CD8-positive, alpha-beta memory T cell (primary cell): ENCODE measurements around the gene PHF20. TPM values are rescaled to one million over a fixed set of nuclear protein-coding genes. Genes with fewer than 3 reads are reported as not detected.

Experiments used
- CTCF ChIA-PET: fragments of 350-600 bp; sonication (Branson Sonifier 250); formaldehyde crosslinking; loops from one replicate; lab custom pipeline; 2021; ENCODE audit warnings: antibody characterized with exemption; lab: Charles Lee
- POLR2A ChIA-PET: fragments of 350-600 bp; sonication (Branson Sonifier 250); formaldehyde crosslinking; loops from one replicate; lab custom pipeline; 2021; ENCODE audit warnings: antibody characterized with exemption; lab: Charles Lee
- DNase-seq, 5 donors: peaks; one replicate each; pipeline versions ENCODE4 v3.0.0 to v3.0.0-alpha.2; 2020 to 2022; ENCODE audit warnings: mixed read lengths in 1 of 5
- H3K27ac ChIP-seq: one replicate; pipeline ENCODE4 v1.7.0; 2013; ENCODE audit warnings: low read depth, mild to moderate bottlenecking, low read length, moderate library complexity
- H3K27me3 ChIP-seq: 2 replicates; pipeline ENCODE4 v1.7.0; 2013; ENCODE audit warnings: low read length, mild to moderate bottlenecking; ENCODE audit not compliant: insufficient read depth, poor library complexity, severe bottlenecking
- H3K36me3 ChIP-seq: 2 replicates; pipeline ENCODE4 v1.7.0; 2013; ENCODE audit warnings: mild to moderate bottlenecking, low read length, moderate library complexity; ENCODE audit not compliant: insufficient read depth
- H3K4me1 ChIP-seq: 2 replicates; pipeline ENCODE4 v1.7.0; 2013; ENCODE audit warnings: mild to moderate bottlenecking, low read length, moderate library complexity; ENCODE audit not compliant: insufficient read depth
- H3K4me3 ChIP-seq: 2 replicates; pipeline ENCODE4 v1.7.0; 2013; ENCODE audit warnings: mild to moderate bottlenecking, low read length
- H3K9me3 ChIP-seq: 2 replicates; pipeline ENCODE4 v1.7.0; 2013; ENCODE audit warnings: mild to moderate bottlenecking, low read length
- H3K27ac Mint-ChIP-seq, 8 donors: one replicate each; pipeline ENCODE4 v1.8.0; 2020 to 2021; ENCODE audit warnings: mixed read lengths in 8 of 8, mild to moderate bottlenecking in 6 of 8, inconsistent platforms in 3 of 8, moderate library complexity in 3 of 8
- H3K27me3 Mint-ChIP-seq, 2 donors: one replicate each; pipeline ENCODE4 v1.8.0; 2020 to 2021; ENCODE audit warnings: mixed read lengths in 2 of 2, mild to moderate bottlenecking in 1 of 2, moderate library complexity in 1 of 2
- H3K36me3 Mint-ChIP-seq, 3 donors: one replicate each; pipeline ENCODE4 v1.8.0; 2020 to 2021; ENCODE audit warnings: mixed read lengths in 3 of 3, inconsistent platforms in 1 of 3, mild to moderate bottlenecking in 1 of 3
- H3K4me1 Mint-ChIP-seq, 3 donors: one replicate each; pipeline ENCODE4 v1.8.0; 2020 to 2021; ENCODE audit warnings: mixed read lengths in 3 of 3, inconsistent platforms in 1 of 3, mild to moderate bottlenecking in 1 of 3
- H3K4me3 Mint-ChIP-seq, 7 donors: one replicate each; pipeline ENCODE4 v1.8.0; 2020 to 2021; ENCODE audit warnings: mixed read lengths in 7 of 7, mild to moderate bottlenecking in 6 of 7, moderate library complexity in 4 of 7, inconsistent platforms in 2 of 7
- H3K9me3 Mint-ChIP-seq, 5 donors: one replicate each; pipeline ENCODE4 v1.8.0; 2020 to 2022; ENCODE audit warnings: mixed read lengths in 5 of 5, mild to moderate bottlenecking in 3 of 5, moderate library complexity in 2 of 5, inconsistent platforms in 1 of 5
- polyA plus RNA-seq: library from polyadenylated mRNA; unstranded; fragments of 300-500 nt; fragmentation: Illumina TruSeq; gene quantifications from one replicate; pipeline ENCODE4 v1.2.3, GENCODE V29; 2021
- total RNA-seq, 2 experiments: library from RNA; stranded (reverse); gene quantifications; one replicate each; pipeline ENCODE4 v1.2.3, GENCODE V29; 2021

PHF20 gene
- total and polyA plus RNA-seq, 3 experiments from 2014 or later: 53.9 to 124 (median 54.3) TPM

DNA sequence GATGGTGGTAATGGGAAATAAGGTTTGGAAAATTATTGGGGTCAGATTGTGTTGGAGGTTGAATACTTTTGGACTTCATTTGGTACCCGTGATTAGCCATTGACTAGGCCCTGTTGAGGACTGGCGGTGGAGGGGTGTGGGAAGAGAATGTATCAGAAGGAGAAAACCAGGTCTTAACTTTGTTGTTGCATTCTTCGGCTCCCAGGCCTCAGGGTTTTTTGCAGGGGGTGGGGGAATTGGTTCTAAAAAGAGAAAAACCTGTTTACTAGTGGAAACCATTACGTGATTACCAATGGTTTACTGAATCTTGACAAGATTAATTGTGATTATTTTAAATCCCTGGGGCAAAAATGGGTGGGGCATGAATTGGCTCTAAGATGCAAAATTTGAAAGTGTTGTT lies 85.1 kb downstream of the PHF20 start:
- no peaks in the 10 kb centered on the region for H3K9me3 ChIP-seq
- ChIA-PET POLR2A (no interaction called here), CTCF (no interaction called here)
- no peak overlapping the region for H3K4me3 ChIP-seq
- Mint-ChIP-seq H3K27ac (peak overlapping the region in 6 of 8 donors; percentile 7 to 70 (median 45)), H3K27me3 (no peaks in the 10 kb centered on the region), H3K9me3 (no peaks in the 10 kb centered on the region), H3K4me3 (peak overlapping the region in 1 of 7 donors; percentile 0), H3K4me1 (peaks cover 21 to 34% (median 34%) of the 10 kb centered on the region in 3 donors), H3K36me3 (peaks cover 4 to 66% (median 13%) of the 10 kb centered on the region in 3 donors)
- no peaks in the 10 kb centered on the region for H3K4me1 ChIP-seq
- peaks cover 11% of the 10 kb centered on the region for H3K36me3 ChIP-seq
- no peak for DNase-seq
- no peak overlapping the region for H3K27ac ChIP-seq
- no peaks in the 10 kb centered on the region for H3K27me3 ChIP-seq

DNA sequence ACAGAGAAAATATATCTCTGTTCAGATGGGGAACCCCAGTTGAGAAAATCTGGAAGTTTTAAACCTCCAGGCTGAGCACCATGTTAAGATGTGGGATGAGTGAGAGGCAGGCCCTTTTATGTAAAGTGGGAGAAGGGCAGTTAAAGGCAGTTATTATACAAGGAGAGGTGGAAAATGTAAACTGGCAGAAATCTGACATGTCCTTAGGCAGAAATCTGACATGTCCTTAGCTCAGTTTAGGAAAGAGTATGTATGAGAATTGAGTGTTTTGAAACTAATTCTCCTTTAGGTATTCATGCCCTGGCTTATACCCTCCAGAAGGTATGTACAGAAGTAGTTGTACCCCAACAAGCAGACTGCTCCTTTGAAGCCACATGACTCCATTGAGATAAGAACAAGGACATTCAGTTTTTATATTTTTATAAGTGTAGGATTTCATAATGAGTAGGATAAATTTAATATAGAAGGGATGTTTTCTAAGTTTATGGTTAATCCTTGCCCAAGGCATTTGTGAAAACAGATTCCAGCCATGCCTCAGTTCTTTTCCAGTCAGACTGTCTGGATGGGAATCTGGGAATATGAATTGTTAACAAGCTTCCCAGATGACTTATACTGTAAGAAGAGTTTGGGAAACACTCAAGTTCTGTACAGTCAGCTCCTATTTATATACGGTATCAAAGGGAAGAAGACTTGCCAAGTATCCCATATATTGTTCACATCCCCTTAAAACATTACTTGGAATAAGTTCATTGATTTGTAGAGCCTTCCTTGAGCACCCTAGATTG lies 94.8 kb downstream of the PHF20 start:
- Histone ChIP-seq H3K9me3 (no peaks in the 10 kb centered on the region), H3K4me1 (no peaks in the 10 kb centered on the region), H3K4me3 (no peak overlapping the region), H3K36me3 (peaks cover 19% of the 10 kb centered on the region), H3K27ac (no peak overlapping the region), H3K27me3 (no peaks in the 10 kb centered on the region)
- peak overlapping the region in 6 of 8 donors; percentile 1 to 83 (median 26) for H3K27ac Mint-ChIP-seq
- H3K4me3 Mint-ChIP-seq: no peak overlapping the region
- no peaks in the 10 kb centered on the region for H3K27me3 Mint-ChIP-seq
- peaks cover 3 to 20% (median 7%) of the 10 kb centered on the region in 3 donors for H3K4me1 Mint-ChIP-seq
- no peak for DNase-seq
- CTCF ChIA-PET: no interaction called here
- H3K36me3 Mint-ChIP-seq: peaks cover 0 to 68% (median 11%) of the 10 kb centered on the region in 3 donors
- no peaks in the 10 kb centered on the region for H3K9me3 Mint-ChIP-seq
- POLR2A ChIA-PET: no interaction called here

DNA sequence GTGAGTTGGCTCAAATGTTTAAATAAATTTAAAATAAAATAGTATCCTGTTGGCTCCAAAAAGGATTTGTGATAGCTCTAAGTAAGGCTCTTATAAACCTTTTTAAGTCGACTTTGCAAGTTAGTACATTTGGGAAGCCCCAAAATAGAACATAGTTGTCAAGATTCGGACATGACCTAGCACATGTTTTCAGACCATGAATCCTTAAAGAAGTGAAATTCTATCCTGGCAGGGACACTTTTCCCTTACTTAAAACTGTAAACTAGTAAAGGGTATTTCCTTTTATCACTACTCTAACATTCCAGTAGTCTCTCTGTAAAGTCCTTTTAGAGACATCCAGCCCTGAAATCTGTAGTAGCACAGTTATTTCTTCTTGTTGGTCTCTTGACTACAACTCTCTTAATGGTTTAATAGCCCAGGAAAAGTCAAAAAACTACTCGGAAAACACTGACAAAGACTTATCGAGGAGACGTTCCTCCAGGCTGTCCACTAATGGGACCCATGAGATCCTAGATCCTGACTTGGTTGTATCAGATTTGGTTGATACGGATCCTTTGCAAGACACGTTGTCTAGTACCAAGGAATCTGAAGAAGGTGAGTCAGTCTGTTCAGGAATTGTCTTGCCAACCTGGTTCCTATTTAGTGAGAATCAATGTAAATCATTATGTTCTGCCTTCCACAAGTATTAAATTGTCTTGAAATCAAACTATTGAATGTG lies 98.9 kb downstream of the PHF20 start:
- no peak overlapping the region for H3K27ac ChIP-seq
- no peaks in the 10 kb centered on the region for H3K27me3 Mint-ChIP-seq
- no peak for DNase-seq
- no peaks in the 10 kb centered on the region for H3K9me3 Mint-ChIP-seq
- no peaks in the 10 kb centered on the region for H3K9me3 ChIP-seq
- peaks cover 10% of the 10 kb centered on the region for H3K36me3 ChIP-seq
- POLR2A ChIA-PET: no interaction called here
- H3K4me1 Mint-ChIP-seq: peaks cover 0 to 8% (median 8%) of the 10 kb centered on the region in 3 donors
- H3K27ac Mint-ChIP-seq: peak overlapping the region in 3 of 8 donors; percentile 28 to 56 (median 38)
- H3K27me3 ChIP-seq: no peaks in the 10 kb centered on the region
- CTCF ChIA-PET: no interaction called here
- H3K4me3 ChIP-seq: no peak overlapping the region
- H3K4me3 Mint-ChIP-seq: no peak overlapping the region
- peaks cover 0 to 64% (median 5%) of the 10 kb centered on the region in 3 donors for H3K36me3 Mint-ChIP-seq
- no peaks in the 10 kb centered on the region for H3K4me1 ChIP-seq

GRCh38 chr20:35871259-35871771 lies 99.5 kb downstream of the PHF20 start:
- Histone ChIP-seq H3K4me3 (no peak overlapping the region), H3K4me1 (no peaks in the 10 kb centered on the region), H3K36me3 (peaks cover 10% of the 10 kb centered on the region), H3K27me3 (no peaks in the 10 kb centered on the region), H3K27ac (no peak overlapping the region), H3K9me3 (no peaks in the 10 kb centered on the region)
- H3K27me3 Mint-ChIP-seq: no peaks in the 10 kb centered on the region
- H3K9me3 Mint-ChIP-seq: no peaks in the 10 kb centered on the region
- H3K36me3 Mint-ChIP-seq: peaks cover 0 to 64% (median 7%) of the 10 kb centered on the region in 3 donors
- POLR2A ChIA-PET: no interaction called here
- H3K27ac Mint-ChIP-seq: peak overlapping the region in 7 of 8 donors; percentile 2 to 56 (median 9)
- no peak for DNase-seq
- CTCF ChIA-PET: no interaction called here
- peaks cover 0 to 8% (median 6%) of the 10 kb centered on the region in 3 donors for H3K4me1 Mint-ChIP-seq
- no peak overlapping the region for H3K4me3 Mint-ChIP-seq

- POLR2A ChIA-PET: no interaction called here
- H3K36me3 ChIP-seq: peaks cover 17% of the 10 kb centered on the region
- no peaks in the 10 kb centered on the region for H3K4me1 ChIP-seq
- no peak overlapping the region for H3K27ac ChIP-seq
- no peaks in the 10 kb centered on the region for H3K9me3 ChIP-seq
- no peaks in the 10 kb centered on the region for H3K27me3 ChIP-seq
- Mint-ChIP-seq H3K36me3 (peaks cover 0 to 51% (median 16%) of the 10 kb centered on the region in 3 donors), H3K4me1 (peaks cover 16 to 28% (median 18%) of the 10 kb centered on the region in 3 donors), H3K9me3 (no peaks in the 10 kb centered on the region), H3K27ac (no peak overlapping the region), H3K27me3 (no peaks in the 10 kb centered on the region), H3K4me3 (no peak overlapping the region)
- H3K4me3 ChIP-seq: no peak overlapping the region
- DNase-seq: no peak
- CTCF ChIA-PET: interaction anchor here (1.6 kb wide), 1 partner anchor 21 kb away, joined by 3 read pairs; no protein-coding TSS in a partner anchor
Measured at GRCh38 chr20:35876033-35876320, 104.2 kb downstream of the PHF20 start.

- Mint-ChIP-seq H3K4me3 (no peak overlapping the region), H3K4me1 (peaks cover 14 to 26% (median 18%) of the 10 kb centered on the region in 3 donors), H3K27ac (peak overlapping the region in 1 of 8 donors; percentile 76), H3K9me3 (no peaks in the 10 kb centered on the region), H3K27me3 (no peaks in the 10 kb centered on the region), H3K36me3 (peaks cover 0 to 41% (median 16%) of the 10 kb centered on the region in 3 donors)
- DNase-seq: no peak
- H3K4me1 ChIP-seq: no peaks in the 10 kb centered on the region
- H3K4me3 ChIP-seq: no peak overlapping the region
- CTCF ChIA-PET: no interaction called here
- POLR2A ChIA-PET: no interaction called here
- H3K36me3 ChIP-seq: peaks cover 11% of the 10 kb centered on the region
- no peaks in the 10 kb centered on the region for H3K9me3 ChIP-seq
- no peak overlapping the region for H3K27ac ChIP-seq
- no peaks in the 10 kb centered on the region for H3K27me3 ChIP-seq
Measured at GRCh38 chr20:35877611-35878010, 105.8 kb downstream of the PHF20 start.

DNA sequence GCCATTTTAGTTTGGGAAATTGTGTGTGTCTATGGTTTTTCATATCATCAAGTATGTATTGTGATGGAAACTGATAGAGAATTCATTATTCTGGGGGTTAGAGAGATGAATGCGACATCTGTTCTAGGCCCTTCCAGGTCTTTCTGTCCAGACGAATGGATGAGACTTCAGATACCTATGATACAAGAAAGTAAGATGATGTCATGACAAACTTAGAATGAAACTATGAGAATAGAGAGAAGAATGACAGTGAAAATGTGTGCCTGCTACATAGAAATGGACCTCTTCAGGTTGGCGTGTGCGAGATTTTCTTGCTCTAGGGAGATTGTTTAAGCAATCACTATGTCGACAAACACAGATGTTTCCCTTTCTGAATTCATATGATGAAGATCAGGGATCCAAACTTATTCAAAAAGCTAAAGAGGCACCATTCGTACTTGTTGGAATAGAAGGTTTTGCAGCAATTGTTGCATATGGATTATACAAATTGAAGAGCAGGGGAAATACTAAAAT lies 106.4 kb downstream of the PHF20 start:
- Mint-ChIP-seq H3K4me3 (no peak overlapping the region), H3K36me3 (peaks cover 0 to 39% (median 16%) of the 10 kb centered on the region in 3 donors), H3K9me3 (no peaks in the 10 kb centered on the region), H3K4me1 (peaks cover 12 to 24% (median 18%) of the 10 kb centered on the region in 3 donors), H3K27ac (peak overlapping the region in 2 of 8 donors; percentile 8 to 64), H3K27me3 (no peaks in the 10 kb centered on the region)
- Histone ChIP-seq H3K9me3 (no peaks in the 10 kb centered on the region), H3K4me1 (no peaks in the 10 kb centered on the region), H3K36me3 (peaks cover 11% of the 10 kb centered on the region), H3K4me3 (no peak overlapping the region), H3K27ac (no peak overlapping the region), H3K27me3 (no peaks in the 10 kb centered on the region)
- ChIA-PET CTCF (no interaction called here), POLR2A (no interaction called here)
- DNase-seq: no peak
